Endothelial cell of umbilical vein (primary cell): ENCODE measurements around the gene MAP2K5. TPM values are rescaled to one million over a fixed set of nuclear protein-coding genes. Genes with fewer than 3 reads are reported as not detected.

Source experiments
- BruUV-seq: library from RNA; stranded (reverse); fragments of 400-500 nt; replicated peaks from 2 replicates; lab custom pipeline; 2021; lab: Mats Ljungman, UMichigan
- CTCF ChIA-PET: fragments of 300-600, 350-600 bp; sonication (Branson Sonifier 250); formaldehyde crosslinking; loops from one replicate; lab custom pipeline; 2021; ENCODE audit warnings: antibody characterized with exemption, inconsistent platforms; lab: Charles Lee
- POLR2A ChIA-PET: fragments of 300-600, 350-600 bp; sonication (Branson Sonifier 250); formaldehyde crosslinking; loops from one replicate; lab custom pipeline; 2021; ENCODE audit warnings: antibody characterized with exemption, inconsistent platforms; lab: Charles Lee
- DNase-seq: peaks from one replicate; pipeline ENCODE4 v3.0.0-alpha.2; 2011; ENCODE audit warnings: low read depth, low spot score
- FAIRE-seq: peaks from 2 replicates; lab custom pipeline; 2011; peaks lifted over from hg19 to GRCh38; lab: Jason Lieb, UNC
- H2AFZ ChIP-seq: 2 replicates; pipeline ENCODE4 v1.6.0; 2012; ENCODE audit warnings: low read depth, low read length, control low read depth, inconsistent platforms
- H3K27ac ChIP-seq: 2 replicates; pipeline ENCODE4 v1.5.1; 2011; ENCODE audit warnings: low read depth, mild to moderate bottlenecking, control low read depth, low read length, moderate library complexity; ENCODE audit not compliant: insufficient read depth
- H3K27me3 ChIP-seq, 2 experiments: 2 replicates each; pipeline versions ENCODE4 v1.6.0 to v1.6.1; 2011; ENCODE audit warnings: low read length in 2 of 2, mixed read lengths in 1 of 2; ENCODE audit not compliant: control insufficient read depth in 2 of 2, insufficient read depth in 2 of 2
- H3K36me3 ChIP-seq, 2 experiments: 2 replicates in 1 of 2; 3 replicates in 1 of 2; pipeline ENCODE4 v1.5.1; 2011; ENCODE audit warnings: low read length in 2 of 2, mild to moderate bottlenecking in 1 of 2, moderate library complexity in 1 of 2; ENCODE audit not compliant: control insufficient read depth in 2 of 2, insufficient read depth in 2 of 2; ENCODE audit errors: extremely low read depth in 1 of 2
- H3K4me1 ChIP-seq: 3 replicates; pipeline ENCODE4 v1.5.1; 2011; ENCODE audit warnings: mild to moderate bottlenecking, low read length; ENCODE audit not compliant: control insufficient read depth, insufficient read depth; ENCODE audit errors: extremely low read depth
- H3K4me2 ChIP-seq: 2 replicates; pipeline ENCODE4 v1.6.1; 2011; ENCODE audit warnings: low read length, control low read depth, mixed read lengths; ENCODE audit not compliant: insufficient read depth
- H3K4me3 ChIP-seq, 3 experiments: fragments of 200-600 bp in 1 of 3; sonication (generic), shearing (Covaris generic) in 1 of 3; replicated peaks in 1 of 3; 2 replicates each; pipeline ENCODE4 v1.5.1; 2011 to 2016; ENCODE audit warnings: control low read depth in 3 of 3, low read length in 3 of 3, mild to moderate bottlenecking in 2 of 3, inconsistent platforms in 1 of 3, low read depth in 1 of 3, moderate library complexity in 1 of 3; ENCODE audit not compliant: insufficient read depth in 1 of 3
- H3K79me2 ChIP-seq: 2 replicates; pipeline ENCODE4 v1.6.0; 2012; ENCODE audit warnings: low read length, inconsistent platforms; ENCODE audit not compliant: control insufficient read depth, insufficient read depth
- H3K9ac ChIP-seq: replicated peaks from 2 replicates; pipeline ENCODE3; 2011; ENCODE audit warnings: low read length, control low read depth; ENCODE audit not compliant: insufficient read depth; ENCODE audit errors: extremely low read depth
- H3K9me1 ChIP-seq: replicated peaks from 3 replicates; pipeline ENCODE4 v1.6.0; 2011; ENCODE audit warnings: mild to moderate bottlenecking, low read length; ENCODE audit not compliant: control insufficient read depth, insufficient read depth; ENCODE audit errors: extremely low read depth
- H3K9me3 ChIP-seq: replicated peaks from 2 replicates; pipeline ENCODE4 v1.5.1; 2012; ENCODE audit warnings: low read length, inconsistent platforms; ENCODE audit not compliant: control insufficient read depth, insufficient read depth
- H4K20me1 ChIP-seq: replicated peaks from 2 replicates; pipeline ENCODE3; 2011; ENCODE audit warnings: mild to moderate bottlenecking, low read length; ENCODE audit not compliant: control insufficient read depth, insufficient read depth; ENCODE audit errors: extremely low read depth
- CTCF ChIP-seq, 2 donors: IDR thresholded peaks; 1 replicate in 1 of 2; 2 replicates in 1 of 2; pipeline ENCODE4 v1.5.1; 2011; ENCODE audit warnings: low read length in 2 of 2, mild to moderate bottlenecking in 2 of 2, moderate library complexity in 2 of 2, control low read depth in 1 of 2, inconsistent platforms in 1 of 2, low read depth in 1 of 2; ENCODE audit not compliant: insufficient read depth in 1 of 2; ENCODE audit errors: extremely low read depth in 1 of 2
- EZH2 ChIP-seq: IDR thresholded peaks from 2 replicates; pipeline ENCODE4 v1.6.1; 2012; ENCODE audit warnings: borderline replicate concordance, low read depth, mild to moderate bottlenecking, moderate library complexity, low read length, inconsistent platforms; ENCODE audit not compliant: severe bottlenecking
- FOS ChIP-seq: IDR thresholded peaks from 2 replicates; pipeline ENCODE4 v1.6.1; 2011; ENCODE audit warnings: mild to moderate bottlenecking, low read length, moderate library complexity, borderline replicate concordance; ENCODE audit not compliant: insufficient read depth
- GATA2 ChIP-seq: IDR thresholded peaks from 2 replicates; pipeline ENCODE4 v1.7.0; 2011; ENCODE audit warnings: low read depth, mild to moderate bottlenecking, moderate library complexity, mixed read lengths, low read length; ENCODE audit not compliant: insufficient read length, insufficient read depth
- JUN ChIP-seq: IDR thresholded peaks from 2 replicates; pipeline ENCODE4 v1.6.1; 2011; ENCODE audit warnings: borderline replicate concordance, low read depth; ENCODE audit not compliant: insufficient read length, insufficient read depth
- MYC ChIP-seq: IDR thresholded peaks from one replicate; pipeline ENCODE4 v1.6.1; 2011; ENCODE audit warnings: mild to moderate bottlenecking, low read depth, low read length
- POLR2A ChIP-seq: IDR thresholded peaks from 2 replicates; pipeline ENCODE4 v1.6.1; 2012; ENCODE audit warnings: low read depth, mild to moderate bottlenecking, control low read depth, low read length
- POLR2AphosphoS5 ChIP-seq: IDR thresholded peaks from 2 replicates; pipeline ENCODE4 v1.6.1; 2012; ENCODE audit warnings: low read depth, mild to moderate bottlenecking, control low read depth, low read length, moderate library complexity; ENCODE audit not compliant: insufficient read depth
- dilution Hi-C: fragments of 300-500 bp; cut with MboI; formaldehyde crosslinking; loops from one replicate; pipeline ENCODE4 v1.15.0; 2019; ENCODE audit warnings: low sequenced_read_pairs; ENCODE audit not compliant: extremely low pct_ligation_motif_present
- intact Hi-C: fragments of 100-400 bp; cut with micrococcal nuclease; formaldehyde crosslinking; loops from one replicate; pipeline ENCODE4 v1.10.0; 2022
- polyA plus RNA-seq, 4 experiments: library from polyadenylated mRNA; depleted of rRNA in 3 of 4; stranded (reverse) in 3 of 4; unstranded in 1 of 4; fragments of >200 nt; gene quantifications; 2 replicates each; pipeline versions ENCODE4 v1.2.1 to v1.2.3, GENCODE V29; 2011 to 2012; ENCODE audit warnings: missing spikeins in 1 of 4
- total RNA-seq: library from RNA; stranded (reverse); gene quantifications from 2 replicates; pipeline ENCODE4 v1.2.3, GENCODE V29; 2021
- TF ChIP-seq, protein P1 (sequence below): IDR thresholded peaks from 2 replicates; pipeline ENCODE4 v1.6.1; 2011; ENCODE audit not compliant: insufficient read depth, insufficient read length

MAP2K5 gene
- total and polyA plus RNA-seq, 2 donors (not counting 3 experiments of a cell fraction or from before 2014, with no cell fraction given), result 4.9 to 24.7 TPM

DNA sequence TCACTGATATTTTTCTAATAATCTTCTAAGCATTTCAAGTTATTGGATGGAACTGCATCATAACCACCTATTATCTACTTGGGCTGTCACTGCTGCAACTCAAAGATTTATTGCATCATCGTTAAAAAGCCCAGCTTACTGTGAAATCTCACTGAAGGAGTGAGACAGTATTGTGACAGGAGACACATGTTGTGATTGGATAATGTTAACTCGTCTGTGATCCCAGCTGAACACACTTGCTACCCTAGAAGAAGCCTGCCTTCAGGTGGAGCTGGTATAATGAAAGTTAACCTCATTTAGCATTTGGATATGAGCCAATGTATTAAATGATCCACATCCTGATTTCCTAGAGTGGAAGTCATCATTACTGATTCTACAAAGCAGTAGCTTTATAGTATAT lies 138.1 kb downstream of the MAP2K5 start:
- Histone ChIP-seq H3K79me2 (no peaks in the 10 kb centered on the region), H4K20me1 (no peaks in the 10 kb centered on the region), H3K36me3 (no peaks in the 10 kb centered on the region), H3K27ac (no peak overlapping the region), H3K4me2 (no peak overlapping the region), H3K27me3 (no peaks in the 10 kb centered on the region), H3K9me3 (no peaks in the 10 kb centered on the region), H2AFZ (no peak overlapping the region), H3K4me1 (no peaks in the 10 kb centered on the region), H3K9ac (no peak overlapping the region), H3K4me3 (no peak overlapping the region), H3K9me1 (no peaks in the 10 kb centered on the region)
- TF ChIP-seq POLR2A, result no peak
- TF ChIP-seq CTCF (IDR thresholded peaks at IDR 0.05; ENCODE audit: extremely low read depth in 1 of 2, insufficient read depth in 1 of 2, low read depth in 1 of 2, low read length in 2 of 2), result no peak
- TF ChIP-seq FOS, result no peak
- TF ChIP-seq JUN, result no peak
- TF ChIP-seq MYC, result no peak
- TF ChIP-seq GATA2, result no peak
- no peak for TF ChIP-seq EZH2
- TF ChIP-seq, protein P1, sequence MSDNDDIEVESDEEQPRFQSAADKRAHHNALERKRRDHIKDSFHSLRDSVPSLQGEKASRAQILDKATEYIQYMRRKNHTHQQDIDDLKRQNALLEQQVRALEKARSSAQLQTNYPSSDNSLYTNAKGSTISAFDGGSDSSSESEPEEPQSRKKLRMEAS, result no peak
- no peak for TF ChIP-seq POLR2AphosphoS5
- no peak for DNase-seq
- no TSS peak for BruUV-seq
- CTCF ChIA-PET, result interaction anchor here (0.6 to 1.0 kb wide), 3 partner anchors 15 to 152 kb away, joined by 4 to 6 read pairs (median 4); no protein-coding TSS in a partner anchor
- intact Hi-C loops (no loop called here), dilution Hi-C loops (no loop called here)
- FAIRE-seq, result no peak
- POLR2A ChIA-PET, result no interaction called here
